HG02885 (cell line): ENCODE data around the gene GFOD2.

Source experiments
- ATAC-seq: cut with Tn5 transposase; IDR thresholded peaks from one replicate; pipeline ENCODE4 v1.9.1; 2021; ENCODE audit warnings: mild to moderate bottlenecking; ENCODE audit not compliant: unreplicated experiment, poor library complexity

GFOD2 gene

GRCh38 chr16:67673712-67674580, 45.2 kb downstream of the GFOD2 start:
- no peak for ATAC-seq

GRCh38 chr16:67672739-67673662, 46.1 kb downstream of the GFOD2 start:
- no peak for ATAC-seq

GRCh38 chr16:67672306-67672705, 46.8 kb downstream of the GFOD2 start:
- ATAC-seq = no peak

- no peak for ATAC-seq
Observed at GRCh38 chr16:67669499-67670101, 49.5 kb downstream of the GFOD2 start.

DNA sequence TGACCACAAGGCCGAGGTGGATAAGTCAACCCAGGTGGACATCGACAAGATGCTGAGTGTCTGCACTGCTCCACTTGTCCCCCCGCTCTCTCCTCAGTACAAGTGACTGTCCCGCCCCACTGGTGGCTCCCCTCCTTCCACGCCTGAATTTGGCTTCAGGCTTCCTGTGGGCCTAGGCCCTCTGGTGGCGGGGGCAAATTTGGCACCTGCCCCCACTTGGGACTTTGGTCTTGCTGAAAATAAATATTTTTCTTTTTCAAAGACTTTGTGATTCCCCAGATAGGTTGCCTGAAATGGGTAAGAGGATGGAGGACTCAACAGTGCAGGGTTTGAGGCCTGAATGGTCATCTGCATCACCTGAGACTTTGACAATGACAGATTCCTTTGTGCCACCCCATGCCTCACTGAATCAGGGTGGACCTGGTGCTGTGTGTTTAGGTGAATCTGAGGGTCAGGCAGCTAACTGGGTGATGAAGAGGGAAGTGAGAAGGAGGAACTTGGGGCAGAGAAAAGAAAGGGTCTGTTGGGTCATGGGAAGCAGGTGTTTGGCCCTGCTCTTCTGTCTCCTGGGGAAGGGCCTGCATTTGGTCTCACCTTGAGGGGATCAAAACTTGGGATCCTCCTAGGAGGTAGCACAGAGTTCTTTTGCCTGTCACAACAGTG, 50.5 kb downstream of the GFOD2 start:
- ATAC-seq = no peak

DNA sequence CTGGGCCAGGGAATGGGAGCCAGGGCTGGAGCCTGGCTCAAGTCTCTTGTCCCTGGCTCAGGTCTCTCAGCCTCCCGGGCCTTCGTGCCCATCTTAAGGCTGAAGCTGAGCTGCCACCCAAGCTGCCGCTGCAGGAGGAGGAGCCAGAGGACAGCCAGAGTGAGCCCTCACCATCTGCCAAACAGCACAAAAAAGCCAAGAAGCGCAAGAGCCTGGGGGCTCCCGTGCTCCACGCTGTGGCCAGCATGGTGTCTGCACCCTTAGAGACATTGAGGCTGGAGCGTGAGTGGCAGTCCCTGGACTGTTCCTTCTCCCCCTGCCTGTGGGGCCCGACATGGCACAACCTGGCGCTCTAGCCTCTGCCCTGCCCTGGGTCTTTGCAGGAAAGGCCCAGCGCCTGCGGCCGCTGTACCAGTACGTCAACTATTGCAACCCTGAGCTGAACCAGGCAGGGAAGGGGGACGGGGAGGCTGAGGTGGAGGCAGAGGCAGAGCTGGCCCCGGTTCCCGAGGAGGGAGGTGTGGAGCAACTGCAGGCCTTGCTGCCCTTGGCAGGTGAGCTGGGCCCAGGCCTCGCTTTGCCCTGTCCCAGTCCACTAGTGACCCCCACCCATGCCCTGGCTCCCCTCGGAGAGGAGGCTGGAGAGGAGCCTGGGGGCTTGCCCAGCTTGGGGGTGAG, 51.2 kb downstream of the GFOD2 start:
- ATAC-seq = peak; percentile 78

GRCh38 chr16:67667453-67667816, 51.7 kb downstream of the GFOD2 start:
- no peak for ATAC-seq

GRCh38 chr16:67666559-67667452, 52.3 kb downstream of the GFOD2 start, which contains the start of the genes C16orf86 and ENKD1:
TSS of gene C16orf86 (plus strand) at chr16:67666814. CDS start at chr16:67666971, 157 bp downstream.
TSS of gene ENKD1 (minus strand) at chr16:67666750. CDS start at chr16:67666442, 308 bp downstream.
- ATAC-seq = peak; percentile 66

GRCh38 chr16:67666032-67666551, 53.0 kb downstream of the GFOD2 start:
- ATAC-seq = no peak

GRCh38 chr16:67665598-67665997, 53.5 kb downstream of the GFOD2 start:
- no peak for ATAC-seq

GRCh38 chr16:67664871-67665270, 54.2 kb downstream of the GFOD2 start:
- no peak for ATAC-seq

- no peak for ATAC-seq
Observed at GRCh38 chr16:67664258-67664657, 54.9 kb downstream of the GFOD2 start.

- ATAC-seq = no peak
Observed at GRCh38 chr16:67663877-67664222, 55.3 kb downstream of the GFOD2 start.

- ATAC-seq = no peak
Observed at GRCh38 chr16:67663151-67663876, 55.8 kb downstream of the GFOD2 start.

DNA sequence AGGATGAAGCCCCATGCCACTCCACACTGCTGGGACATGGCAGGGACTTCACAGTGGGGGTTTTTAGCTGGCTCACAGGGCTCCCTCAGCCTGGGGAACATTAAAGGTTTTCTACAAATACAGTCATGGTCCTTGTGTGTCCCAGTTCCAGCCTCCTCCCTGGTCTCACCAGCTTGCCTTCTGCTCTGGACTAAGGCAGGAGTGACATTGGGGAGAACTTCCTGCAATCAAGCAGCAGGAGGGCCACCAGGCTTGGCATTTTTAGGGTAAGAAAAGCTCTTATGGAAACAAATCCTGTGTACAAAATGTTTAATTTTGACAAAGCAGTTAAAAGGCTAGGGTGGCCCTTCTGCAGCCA, 56.5 kb downstream of the GFOD2 start:
- no peak for ATAC-seq

DNA sequence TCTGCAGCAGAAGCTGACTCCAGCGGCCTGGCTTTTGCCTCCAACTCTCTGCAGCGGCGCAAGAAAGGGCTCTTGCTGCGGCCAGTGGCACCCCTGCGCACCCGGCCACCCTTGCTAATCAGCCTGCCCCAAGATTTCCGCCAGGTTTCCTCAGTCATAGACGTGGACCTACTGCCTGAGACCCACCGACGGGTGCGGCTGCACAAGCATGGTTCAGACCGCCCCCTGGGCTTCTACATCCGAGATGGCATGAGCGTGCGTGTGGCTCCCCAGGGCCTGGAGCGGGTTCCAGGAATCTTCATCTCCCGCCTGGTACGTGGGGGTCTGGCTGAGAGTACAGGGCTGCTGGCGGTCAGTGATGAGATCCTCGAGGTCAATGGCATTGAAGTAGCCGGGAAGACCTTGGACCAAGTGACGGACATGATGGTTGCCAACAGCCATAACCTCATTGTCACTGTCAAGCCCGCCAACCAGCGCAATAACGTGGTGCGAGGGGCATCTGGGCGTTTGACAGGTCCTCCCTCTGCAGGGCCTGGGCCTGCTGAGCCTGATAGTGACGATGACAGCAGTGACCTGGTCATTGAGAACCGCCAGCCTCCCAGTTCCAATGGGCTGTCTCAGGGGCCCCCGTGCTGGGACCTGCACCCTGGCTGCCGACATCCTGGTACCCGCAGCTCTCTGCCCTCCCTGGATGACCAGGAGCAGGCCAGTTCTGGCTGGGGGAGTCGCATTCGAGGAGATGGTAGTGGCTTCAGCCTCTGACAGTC, 57.0 kb downstream of the GFOD2 start:
- ATAC-seq = no peak

GRCh38 chr16:67661101-67661761, 57.9 kb downstream of the GFOD2 start:
- ATAC-seq = no peak
